Prostate gland (tissue), 2 donors: ENCODE measurements around the gene MDFIC.

Source experiments
- CTCF ChIP-seq, 4 experiments: fragments of 200-600 bp in 2 of 4; fragments of 450-650 bp in 2 of 4; sonication (generic) in 2 of 4; IDR thresholded peaks; 1 replicate in 3 of 4; 2 replicates in 1 of 4; pipeline ENCODE4 v1.5.1; 2016 to 2019; ENCODE audit warnings: antibody characterized with exemption in 4 of 4, mild to moderate bottlenecking in 2 of 4, moderate library complexity in 2 of 4
- POLR2AphosphoS5 ChIP-seq: sonication (generic); formaldehyde crosslinking; IDR thresholded peaks from one replicate; pipeline ENCODE4 v1.6.1; 2017; ENCODE audit warnings: antibody characterized with exemption

GRCh38 chr7:115060095-115060870, 138.4 kb downstream of the MDFIC start:
- TF ChIP-seq CTCF (IDR thresholded peaks at IDR 0.05) = no peak
- no peak for TF ChIP-seq POLR2AphosphoS5
